Measurements from ENCODE around the gene LRIG3. TPM values are rescaled to one million over a fixed set of nuclear protein-coding genes. Genes with fewer than 3 reads are reported as not detected.

Gene LRIG3
- total and polyA plus RNA-seq, 2 donors = 12.5 to 24.8 TPM

DNA sequence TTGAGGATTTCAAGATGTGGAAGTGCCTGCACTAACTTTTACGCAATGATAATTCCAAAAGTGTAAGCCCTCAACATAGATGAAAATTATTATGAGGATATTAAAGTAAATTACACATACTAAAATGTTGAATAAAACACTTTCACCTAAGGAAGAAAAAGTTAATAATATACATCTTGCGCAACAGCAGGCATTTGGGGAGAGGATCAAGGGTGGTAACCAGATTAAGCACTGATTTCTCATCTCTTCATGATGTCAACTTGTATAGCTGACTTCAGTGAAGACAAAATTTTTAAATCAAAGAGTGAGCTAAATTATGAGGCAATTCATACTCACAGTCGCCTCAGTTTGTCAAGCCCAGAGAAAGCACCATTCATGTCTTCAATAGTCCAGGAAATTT lies 33.8 kb downstream of the LRIG3 start:
- Histone ChIP-seq H3K36me3 (ENCODE audit: control insufficient read depth in 2 of 2, insufficient read depth in 2 of 2, low read length in 1 of 2) (no peaks in the 10 kb centered on the region), H3K27ac (ENCODE audit: low read depth in 1 of 2, low read length in 1 of 2) (peak overlapping the region in 1 of 2 donors; percentile 36), H3K4me3 (ENCODE audit: low read length in 2 of 2) (no peak overlapping the region), H3K4me1 (ENCODE audit: control insufficient read depth in 2 of 2, insufficient read depth in 2 of 2, low read length in 2 of 2) (no peaks in the 10 kb centered on the region), H3K27me3 (ENCODE audit: control insufficient read depth in 2 of 2, insufficient read depth in 1 of 2, low read length in 1 of 2) (no peaks in the 10 kb centered on the region), H3K9me3 (ENCODE audit: control insufficient read depth in 2 of 2, insufficient read depth in 1 of 2, low read length in 1 of 2) (no peaks in the 10 kb centered on the region)
- no peak for DNase-seq (ENCODE audit: low read depth in 6 of 9, low spot score in 9 of 9)
- WGBS = 95% methylated on average over 3 of the region's 3 CpGs

DNA sequence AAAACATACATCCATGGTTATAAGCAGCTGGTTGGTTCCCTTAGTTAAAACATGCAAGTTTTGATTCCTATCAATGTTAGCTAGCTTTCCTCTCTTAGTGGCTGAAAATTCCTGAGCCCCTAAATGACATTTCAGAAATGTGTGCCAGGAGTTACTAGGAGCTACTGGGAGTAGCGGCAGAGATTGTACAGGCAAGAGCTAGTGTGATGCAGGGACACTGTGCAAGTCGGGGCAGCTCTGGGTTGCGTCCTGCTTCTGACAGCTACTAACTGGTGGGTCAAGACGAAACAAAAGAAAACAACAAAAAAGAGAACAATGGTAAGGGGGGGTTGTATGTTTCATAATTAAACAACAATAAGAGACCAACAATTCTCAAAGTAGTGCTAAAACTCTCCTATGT lies 35.4 kb downstream of the LRIG3 start:
- H3K27ac ChIP-seq (ENCODE audit: low read depth in 1 of 2, low read length in 1 of 2) = no peak overlapping the region
- H3K36me3 ChIP-seq (ENCODE audit: control insufficient read depth in 2 of 2, insufficient read depth in 2 of 2, low read length in 1 of 2) = no peaks in the 10 kb centered on the region
- no peaks in the 10 kb centered on the region for H3K9me3 ChIP-seq (ENCODE audit: control insufficient read depth in 2 of 2, insufficient read depth in 1 of 2, low read length in 1 of 2)
- no peak overlapping the region for H3K4me3 ChIP-seq (ENCODE audit: low read length in 2 of 2)
- no peak for DNase-seq (ENCODE audit: low read depth in 6 of 9, low spot score in 9 of 9)
- H3K4me1 ChIP-seq (ENCODE audit: control insufficient read depth in 2 of 2, insufficient read depth in 2 of 2, low read length in 2 of 2) = no peaks in the 10 kb centered on the region
- WGBS = 84% methylated on average over 4 of the region's 4 CpGs
- H3K27me3 ChIP-seq (ENCODE audit: control insufficient read depth in 2 of 2, insufficient read depth in 1 of 2, low read length in 1 of 2) = no peaks in the 10 kb centered on the region

DNA sequence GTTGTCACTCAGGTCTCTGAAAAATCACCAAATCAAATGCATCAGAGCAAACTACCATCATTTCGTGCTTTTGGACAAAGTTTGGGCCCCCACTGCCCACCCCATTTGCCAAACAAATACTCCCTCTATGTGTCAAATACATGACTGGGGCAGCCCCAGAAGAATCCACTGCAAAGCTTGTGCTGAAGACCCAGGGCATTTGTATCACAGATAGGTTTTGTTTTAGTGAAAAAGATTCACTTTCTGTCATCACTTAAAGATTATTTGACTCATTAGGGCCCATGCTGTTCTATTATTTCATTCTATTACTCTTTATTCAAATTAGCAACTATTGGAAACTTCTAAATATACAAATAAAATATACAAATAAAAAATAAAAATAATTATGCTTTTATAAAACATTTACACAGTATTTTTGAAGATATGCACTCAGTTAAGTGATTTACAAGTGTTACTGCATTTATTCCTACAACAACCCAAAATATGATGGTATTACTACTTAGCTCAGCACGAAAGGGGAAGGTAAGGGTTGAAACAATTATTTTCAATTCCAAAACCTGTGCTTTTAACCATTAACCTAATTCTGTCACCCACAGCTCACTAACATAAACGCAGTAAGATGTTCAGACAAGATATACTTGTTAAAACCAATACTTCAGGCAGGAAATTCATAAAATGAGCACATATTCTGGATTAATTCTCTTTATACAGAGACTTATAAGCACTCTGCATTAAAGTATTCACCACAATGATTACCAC lies 36.5 kb downstream of the LRIG3 start:
- Histone ChIP-seq H3K9me3 (ENCODE audit: control insufficient read depth in 2 of 2, insufficient read depth in 1 of 2, low read length in 1 of 2) (no peaks in the 10 kb centered on the region), H3K4me1 (ENCODE audit: control insufficient read depth in 2 of 2, insufficient read depth in 2 of 2, low read length in 2 of 2) (no peaks in the 10 kb centered on the region), H3K4me3 (ENCODE audit: low read length in 2 of 2) (no peak overlapping the region), H3K27me3 (ENCODE audit: control insufficient read depth in 2 of 2, insufficient read depth in 1 of 2, low read length in 1 of 2) (no peaks in the 10 kb centered on the region), H3K36me3 (ENCODE audit: control insufficient read depth in 2 of 2, insufficient read depth in 2 of 2, low read length in 1 of 2) (no peaks in the 10 kb centered on the region), H3K27ac (ENCODE audit: low read depth in 1 of 2, low read length in 1 of 2) (no peak overlapping the region)
- WGBS = 81% methylated on average over 3 of the region's 3 CpGs
- DNase-seq (ENCODE audit: low read depth in 6 of 9, low spot score in 9 of 9) = no peak

GRCh38 chr12:58882826-58883225 lies 37.5 kb downstream of the LRIG3 start:
- Histone ChIP-seq H3K27me3 (ENCODE audit: control insufficient read depth in 2 of 2, insufficient read depth in 1 of 2, low read length in 1 of 2) (no peaks in the 10 kb centered on the region), H3K36me3 (ENCODE audit: control insufficient read depth in 2 of 2, insufficient read depth in 2 of 2, low read length in 1 of 2) (no peaks in the 10 kb centered on the region), H3K27ac (ENCODE audit: low read depth in 1 of 2, low read length in 1 of 2) (no peak overlapping the region), H3K9me3 (ENCODE audit: control insufficient read depth in 2 of 2, insufficient read depth in 1 of 2, low read length in 1 of 2) (no peaks in the 10 kb centered on the region), H3K4me1 (ENCODE audit: control insufficient read depth in 2 of 2, insufficient read depth in 2 of 2, low read length in 2 of 2) (no peaks in the 10 kb centered on the region), H3K4me3 (ENCODE audit: low read length in 2 of 2) (no peak overlapping the region)
- no peak for DNase-seq (ENCODE audit: low read depth in 6 of 9, low spot score in 9 of 9)
- WGBS = 97% methylated on average over 2 of the region's 2 CpGs

DNA sequence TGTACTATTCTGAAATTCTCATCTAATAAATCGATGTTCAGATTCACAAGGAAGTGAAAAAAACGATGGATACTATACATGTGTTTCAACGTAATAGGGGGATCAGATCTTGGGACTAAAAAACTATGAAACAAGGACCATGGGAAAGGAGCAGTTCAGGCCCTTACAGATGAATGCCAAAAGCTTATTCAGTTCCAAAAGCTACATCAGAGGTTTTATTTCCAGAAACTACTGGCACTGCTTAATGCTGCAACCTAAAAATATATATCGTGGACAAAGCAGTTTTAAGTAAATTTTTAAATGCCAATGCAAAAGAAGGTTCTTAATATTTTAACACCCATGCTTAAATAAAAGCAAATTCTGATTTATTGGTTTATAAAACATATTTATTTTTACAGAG lies 38.5 kb downstream of the LRIG3 start:
- H3K9me3 ChIP-seq (ENCODE audit: control insufficient read depth in 2 of 2, insufficient read depth in 1 of 2, low read length in 1 of 2) = no peaks in the 10 kb centered on the region
- 93% methylated on average over 4 of the region's 4 CpGs for WGBS
- DNase-seq (ENCODE audit: low read depth in 6 of 9, low spot score in 9 of 9) = no peak
- H3K4me3 ChIP-seq (ENCODE audit: low read length in 2 of 2) = no peak overlapping the region
- H3K36me3 ChIP-seq (ENCODE audit: control insufficient read depth in 2 of 2, insufficient read depth in 2 of 2, low read length in 1 of 2) = no peaks in the 10 kb centered on the region
- H3K4me1 ChIP-seq (ENCODE audit: control insufficient read depth in 2 of 2, insufficient read depth in 2 of 2, low read length in 2 of 2) = no peaks in the 10 kb centered on the region
- H3K27me3 ChIP-seq (ENCODE audit: control insufficient read depth in 2 of 2, insufficient read depth in 1 of 2, low read length in 1 of 2) = no peaks in the 10 kb centered on the region
- H3K27ac ChIP-seq (ENCODE audit: low read depth in 1 of 2, low read length in 1 of 2) = no peak overlapping the region

- WGBS = 95% methylated on average over 7 of the region's 7 CpGs
- Histone ChIP-seq H3K36me3 (ENCODE audit: control insufficient read depth in 2 of 2, insufficient read depth in 2 of 2, low read length in 1 of 2) (no peaks in the 10 kb centered on the region), H3K27me3 (ENCODE audit: control insufficient read depth in 2 of 2, insufficient read depth in 1 of 2, low read length in 1 of 2) (no peaks in the 10 kb centered on the region), H3K27ac (ENCODE audit: low read depth in 1 of 2, low read length in 1 of 2) (no peak overlapping the region), H3K4me3 (ENCODE audit: low read length in 2 of 2) (no peak overlapping the region), H3K4me1 (ENCODE audit: control insufficient read depth in 2 of 2, insufficient read depth in 2 of 2, low read length in 2 of 2) (no peaks in the 10 kb centered on the region), H3K9me3 (ENCODE audit: control insufficient read depth in 2 of 2, insufficient read depth in 1 of 2, low read length in 1 of 2) (no peaks in the 10 kb centered on the region)
- DNase-seq (ENCODE audit: low read depth in 6 of 9, low spot score in 9 of 9) = no peak
These were observed 39.7 kb downstream of the LRIG3 start for GRCh38 chr12:58880639-58881038.

DNA sequence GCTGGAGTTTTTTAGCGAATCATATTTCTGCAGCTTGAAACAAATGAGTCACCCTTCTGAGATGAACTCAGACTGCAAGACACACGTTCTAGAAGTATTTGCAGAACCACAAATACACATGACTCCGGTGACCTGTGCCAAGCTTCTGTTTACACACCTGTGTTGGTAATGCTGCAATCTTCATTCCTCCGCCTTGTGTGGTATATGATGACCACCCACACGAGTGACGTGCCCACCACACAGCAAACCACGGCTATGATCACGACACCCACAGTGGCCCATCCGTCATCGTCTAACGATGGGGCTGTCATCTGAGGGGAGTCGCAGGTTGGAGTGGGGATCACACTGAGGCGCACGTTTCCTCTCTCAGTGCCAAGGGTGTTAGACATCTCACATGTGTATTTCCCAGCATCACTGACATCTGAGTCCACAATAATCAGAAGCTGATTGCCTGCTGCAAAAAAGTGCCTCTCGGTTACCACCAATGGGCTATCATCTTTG lies 43.0 kb downstream of the LRIG3 start:
- no peaks in the 10 kb centered on the region for H3K4me1 ChIP-seq (ENCODE audit: control insufficient read depth in 2 of 2, insufficient read depth in 2 of 2, low read length in 2 of 2)
- peak overlapping the region; percentile 36 to 43 for H3K27ac ChIP-seq (ENCODE audit: low read depth in 1 of 2, low read length in 1 of 2)
- no peak overlapping the region for H3K4me3 ChIP-seq (ENCODE audit: low read length in 2 of 2)
- peak in 1 of 9 donors; percentile 16 for DNase-seq (ENCODE audit: low read depth in 6 of 9, low spot score in 9 of 9)
- no peaks in the 10 kb centered on the region for H3K27me3 ChIP-seq (ENCODE audit: control insufficient read depth in 2 of 2, insufficient read depth in 1 of 2, low read length in 1 of 2)
- no peaks in the 10 kb centered on the region for H3K36me3 ChIP-seq (ENCODE audit: control insufficient read depth in 2 of 2, insufficient read depth in 2 of 2, low read length in 1 of 2)
- no peaks in the 10 kb centered on the region for H3K9me3 ChIP-seq (ENCODE audit: control insufficient read depth in 2 of 2, insufficient read depth in 1 of 2, low read length in 1 of 2)
- 87% methylated on average over 15 of the region's 15 CpGs for WGBS

- Histone ChIP-seq H3K9me3 (ENCODE audit: control insufficient read depth in 2 of 2, insufficient read depth in 1 of 2, low read length in 1 of 2) (no peaks in the 10 kb centered on the region), H3K4me3 (ENCODE audit: low read length in 2 of 2) (no peak overlapping the region), H3K27me3 (ENCODE audit: control insufficient read depth in 2 of 2, insufficient read depth in 1 of 2, low read length in 1 of 2) (no peaks in the 10 kb centered on the region), H3K27ac (ENCODE audit: low read depth in 1 of 2, low read length in 1 of 2) (no peak overlapping the region), H3K4me1 (ENCODE audit: control insufficient read depth in 2 of 2, insufficient read depth in 2 of 2, low read length in 2 of 2) (no peaks in the 10 kb centered on the region), H3K36me3 (ENCODE audit: control insufficient read depth in 2 of 2, insufficient read depth in 2 of 2, low read length in 1 of 2) (no peaks in the 10 kb centered on the region)
- DNase-seq (ENCODE audit: low read depth in 6 of 9, low spot score in 9 of 9) = no peak
- 94% methylated on average over 5 of the region's 5 CpGs for WGBS
These were observed 46.8 kb downstream of the LRIG3 start for GRCh38 chr12:58873496-58873895.

GRCh38 chr12:58871556-58871955 lies 48.7 kb downstream of the LRIG3 start:
- no peaks in the 10 kb centered on the region for H3K36me3 ChIP-seq (ENCODE audit: control insufficient read depth in 2 of 2, insufficient read depth in 2 of 2, low read length in 1 of 2)
- no peaks in the 10 kb centered on the region for H3K9me3 ChIP-seq (ENCODE audit: control insufficient read depth in 2 of 2, insufficient read depth in 1 of 2, low read length in 1 of 2)
- 93% methylated on average over 5 of the region's 5 CpGs for WGBS
- H3K4me1 ChIP-seq (ENCODE audit: control insufficient read depth in 2 of 2, insufficient read depth in 2 of 2, low read length in 2 of 2) = no peaks in the 10 kb centered on the region
- no peak overlapping the region for H3K27ac ChIP-seq (ENCODE audit: low read depth in 1 of 2, low read length in 1 of 2)
- no peak overlapping the region for H3K4me3 ChIP-seq (ENCODE audit: low read length in 2 of 2)
- DNase-seq (ENCODE audit: low read depth in 6 of 9, low spot score in 9 of 9) = no peak
- no peaks in the 10 kb centered on the region for H3K27me3 ChIP-seq (ENCODE audit: control insufficient read depth in 2 of 2, insufficient read depth in 1 of 2, low read length in 1 of 2)

Measured in thymus (tissue), 11 donors.